HG03520 (cell line): ENCODE measurements around the gene AIM2.
"Not testable (repeated sequence)": the region's sequence is repeated elsewhere in the genome, so short reads cannot be mapped to it uniquely, and the experiment has no call there.

Experiments used
- ATAC-seq: cut with Tn5 transposase; IDR thresholded peaks from one replicate; pipeline ENCODE4 v1.9.1; 2021; ENCODE audit warnings: mild to moderate bottlenecking, moderate library complexity; ENCODE audit not compliant: unreplicated experiment

AIM2 gene

GRCh38 chr1:159081626-159082025 is 5.1 kb upstream of the AIM2 start:
- no peak for ATAC-seq

- ATAC-seq, result no peak
Observed at GRCh38 chr1:159079525-159079924, 3.0 kb upstream of the AIM2 start.

GRCh38 chr1:159077120-159077961 is 775 bp upstream of the AIM2 start:
- peak; percentile 61 for ATAC-seq

GRCh38 chr1:159071970-159072582 is 4.5 kb downstream of the AIM2 start:
- ATAC-seq, result no peak

GRCh38 chr1:159068886-159069285 is 7.7 kb downstream of the AIM2 start:
- ATAC-seq, result no peak

- peak; percentile 82 for ATAC-seq
Observed at GRCh38 chr1:159067699-159068621, 8.6 kb downstream of the AIM2 start.

GRCh38 chr1:159066108-159066507 is 10.5 kb downstream of the AIM2 start:
- ATAC-seq, result no peak

GRCh38 chr1:159065106-159065505 is 11.5 kb downstream of the AIM2 start:
- ATAC-seq, result no peak

GRCh38 chr1:159058751-159059150 is 17.8 kb downstream of the AIM2 start:
- no peak for ATAC-seq

GRCh38 chr1:159056069-159056698 is 20.4 kb downstream of the AIM2 start:
- ATAC-seq, result no peak

- ATAC-seq, result no peak
Observed at GRCh38 chr1:159055181-159055641, 21.4 kb downstream of the AIM2 start.

- no peak for ATAC-seq
Observed at GRCh38 chr1:159054427-159054826, 22.1 kb downstream of the AIM2 start.

GRCh38 chr1:159051436-159051835 is 25.1 kb downstream of the AIM2 start:
- ATAC-seq, result no peak

GRCh38 chr1:159046486-159046885 is 30.1 kb downstream of the AIM2 start:
- ATAC-seq, result not testable (repeated sequence)

- ATAC-seq, result no peak
Observed at GRCh38 chr1:159040893-159041724, 35.5 kb downstream of the AIM2 start.

- no peak for ATAC-seq
Observed at GRCh38 chr1:159040206-159040605, 36.4 kb downstream of the AIM2 start.

GRCh38 chr1:159030877-159031447 is 45.6 kb downstream of the AIM2 start:
- ATAC-seq, result no peak

- no peak for ATAC-seq
Observed at GRCh38 chr1:159030311-159030710, 46.3 kb downstream of the AIM2 start.

- ATAC-seq, result not testable (repeated sequence)
Observed at GRCh38 chr1:159026841-159027240, 49.7 kb downstream of the AIM2 start.
